Ureter (tissue), 1 donor: Measurements from ENCODE around the gene USP17L12. TPM values are rescaled to one million over a fixed set of nuclear protein-coding genes. Genes with fewer than 3 reads are reported as not detected.
"Not testable (repeated sequence)": the region's sequence is repeated elsewhere in the genome, so short reads cannot be mapped to it uniquely, and the experiment has no call there.

Experiments
- DNase-seq: peaks from one replicate; pipeline ENCODE4 v3.0.0-alpha.2; 2020; ENCODE audit warnings: low spot score
- total RNA-seq: library from RNA; stranded (reverse); gene quantifications from one replicate; pipeline ENCODE4 v1.2.4, GENCODE V29; 2023
- donor health status: DM: yes; HTN: yes; CAD: no.

The USP17L12 gene, protein sequence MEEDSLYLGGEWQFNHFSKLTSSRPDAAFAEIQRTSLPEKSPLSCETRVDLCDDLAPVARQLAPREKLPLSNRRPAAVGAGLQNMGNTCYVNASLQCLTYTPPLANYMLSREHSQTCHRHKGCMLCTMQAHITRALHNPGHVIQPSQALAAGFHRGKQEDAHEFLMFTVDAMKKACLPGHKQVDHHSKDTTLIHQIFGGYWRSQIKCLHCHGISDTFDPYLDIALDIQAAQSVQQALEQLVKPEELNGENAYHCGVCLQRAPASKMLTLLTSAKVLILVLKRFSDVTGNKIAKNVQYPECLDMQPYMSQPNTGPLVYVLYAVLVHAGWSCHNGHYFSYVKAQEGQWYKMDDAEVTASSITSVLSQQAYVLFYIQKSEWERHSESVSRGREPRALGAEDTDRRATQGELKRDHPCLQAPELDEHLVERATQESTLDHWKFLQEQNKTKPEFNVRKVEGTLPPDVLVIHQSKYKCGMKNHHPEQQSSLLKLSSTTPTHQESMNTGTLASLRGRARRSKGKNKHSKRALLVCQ
- total RNA-seq: not detected

DNA sequence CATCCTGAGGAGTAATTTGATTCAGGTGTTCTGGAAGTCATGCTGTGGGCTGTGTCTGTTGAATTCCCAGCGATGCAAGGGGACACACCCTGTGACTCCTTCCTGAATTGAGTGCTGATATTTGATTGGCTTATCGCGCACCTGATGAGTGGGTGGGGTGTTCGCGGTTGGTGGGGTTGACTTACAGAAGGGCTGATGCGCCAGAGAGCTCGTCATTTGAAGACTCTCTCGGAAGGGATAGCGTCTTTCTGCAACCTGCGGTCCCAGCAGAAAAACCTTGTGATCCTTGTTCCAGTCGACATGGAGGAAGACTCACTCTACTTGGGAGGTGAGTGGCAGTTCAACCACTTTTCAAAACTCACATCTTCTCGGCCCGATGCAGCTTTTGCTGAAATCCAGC lies at the start of gene USP17L12:
Gene USP17L12 (plus strand): TSS at position 301 of the 400 bp plus-strand sequence. CDS start 0 bp downstream, at position 301.
- not testable (repeated sequence) for DNase-seq

- DNase-seq: not testable (repeated sequence)
Observed at GRCh38 chr4:9210357-9210756, 9.6 kb upstream of the USP17L12 start, which contains the start of gene USP17L10. TSS of gene USP17L10 (plus strand) at chr4:9210657. CDS start at chr4:9210657, 0 bp downstream.

DNA sequence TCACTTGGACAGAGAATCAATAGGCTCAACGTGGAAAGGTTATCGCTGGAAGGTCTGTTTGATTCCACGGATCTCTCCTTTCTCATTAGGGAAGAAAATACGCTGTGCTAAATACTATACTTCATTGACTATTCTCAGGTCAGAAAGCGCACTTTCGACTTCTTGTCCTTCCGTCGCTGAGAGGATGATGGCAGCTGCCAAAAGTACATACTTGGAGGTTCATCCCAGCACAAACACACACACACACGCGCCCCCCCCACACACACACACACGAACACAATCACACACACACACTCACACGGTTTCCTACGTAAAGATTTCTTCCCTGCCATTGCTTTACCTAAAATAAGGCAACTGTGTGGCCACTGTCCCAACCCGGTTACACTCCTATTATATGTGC lies 5.3 kb upstream of the USP17L12 start:
- peak; percentile 33 for DNase-seq

DNA sequence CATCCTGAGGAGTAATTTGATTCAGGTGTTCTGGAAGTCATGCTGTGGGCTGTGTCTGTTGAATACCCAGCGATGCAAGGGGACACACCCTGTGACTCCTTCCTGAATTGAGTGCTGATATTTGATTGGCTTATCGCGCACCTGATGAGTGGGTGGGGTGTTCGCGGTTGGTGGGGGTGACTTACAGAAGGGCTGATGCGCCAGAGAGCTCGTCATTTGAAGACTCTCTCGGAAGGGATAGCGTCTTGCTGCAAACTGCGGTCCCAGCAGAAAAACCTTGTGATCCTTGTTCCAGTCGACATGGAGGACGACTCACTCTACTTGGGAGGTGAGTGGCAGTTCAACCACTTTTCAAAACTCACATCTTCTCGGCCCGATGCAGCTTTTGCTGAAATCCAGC lies 4.8 kb upstream of the USP17L12 start, which contains the start of gene USP17L11:
Gene USP17L11 (plus strand): TSS at position 301 of the 400 bp plus-strand sequence. CDS start 0 bp downstream, at position 301.
- not testable (repeated sequence) for DNase-seq

- not testable (repeated sequence) for DNase-seq
Observed at GRCh38 chr4:9224596-9224995, 4.6 kb downstream of the USP17L12 start, which contains the start of gene USP17L13. TSS of gene USP17L13 (plus strand) at chr4:9224896. CDS start at chr4:9224896, 0 bp downstream.

- peak; percentile 20 for DNase-seq
Observed at GRCh38 chr4:9230249-9230648, 10.3 kb downstream of the USP17L12 start.

- not testable (repeated sequence) for DNase-seq
Observed at GRCh38 chr4:9234085-9234484, 14.1 kb downstream of the USP17L12 start, which contains the start of gene USP17L15. TSS of gene USP17L15 (plus strand) at chr4:9234385. CDS start at chr4:9234385, 0 bp downstream.

GRCh38 chr4:9238461-9238860 lies 18.5 kb downstream of the USP17L12 start:
- DNase-seq: peak; percentile 35

GRCh38 chr4:9243579-9243978 lies 23.6 kb downstream of the USP17L12 start, which contains the start of gene USP17L17:
TSS of gene USP17L17 (plus strand) at chr4:9243879. CDS start at chr4:9243879, 0 bp downstream.
- DNase-seq: not testable (repeated sequence)

- peak; percentile 44 for DNase-seq
Observed at GRCh38 chr4:9247953-9248680, 28.2 kb downstream of the USP17L12 start, which contains the start of gene USP17L18. TSS of gene USP17L18 (plus strand) at chr4:9248630. CDS start at chr4:9248630, 0 bp downstream.

DNA sequence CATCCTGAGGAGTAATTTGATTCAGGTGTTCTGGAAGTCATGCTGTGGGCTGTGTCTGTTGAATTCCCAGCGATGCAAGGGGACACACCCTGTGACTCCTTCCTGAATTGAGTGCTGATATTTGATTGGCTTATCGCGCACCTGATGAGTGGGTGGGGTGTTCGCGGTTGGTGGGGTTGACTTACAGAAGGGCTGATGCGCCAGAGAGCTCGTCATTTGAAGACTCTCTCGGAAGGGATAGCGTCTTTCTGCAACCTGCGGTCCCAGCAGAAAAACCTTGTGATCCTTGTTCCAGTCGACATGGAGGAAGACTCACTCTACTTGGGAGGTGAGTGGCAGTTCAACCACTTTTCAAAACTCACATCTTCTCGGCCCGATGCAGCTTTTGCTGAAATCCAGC lies 33.1 kb downstream of the USP17L12 start, which contains the start of gene USP17L19:
Gene USP17L19 (plus strand): TSS at position 301 of the 400 bp plus-strand sequence. CDS start 0 bp downstream, at position 301.
- not testable (repeated sequence) for DNase-seq

- DNase-seq: not testable (repeated sequence)
Observed at GRCh38 chr4:9257824-9258223, 37.9 kb downstream of the USP17L12 start, which contains the start of gene USP17L20. TSS of gene USP17L20 (plus strand) at chr4:9258124. CDS start at chr4:9258124, 0 bp downstream.

GRCh38 chr4:9262572-9262971 lies 42.6 kb downstream of the USP17L12 start, which contains the start of gene USP17L21:
TSS of gene USP17L21 (plus strand) at chr4:9262872. CDS start at chr4:9262872, 0 bp downstream.
- not testable (repeated sequence) for DNase-seq

DNA sequence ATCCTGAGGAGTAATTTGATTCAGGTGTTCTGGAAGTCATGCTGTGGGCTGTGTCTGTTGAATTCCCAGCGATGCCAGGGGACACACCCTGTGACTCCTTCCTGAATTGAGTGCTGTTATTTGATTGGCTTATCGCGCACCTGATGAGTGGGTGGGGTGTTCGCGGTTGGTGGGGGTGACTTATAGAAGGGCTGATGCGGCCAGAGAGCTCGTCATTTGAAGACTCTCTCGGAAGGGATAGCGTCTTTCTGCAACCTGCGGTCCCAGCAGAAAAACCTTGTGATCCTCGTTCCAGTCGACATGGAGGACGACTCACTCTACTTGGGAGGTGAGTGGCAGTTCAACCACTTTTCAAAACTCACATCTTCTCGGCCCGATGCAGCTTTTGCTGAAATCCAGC lies 47.4 kb downstream of the USP17L12 start, which contains the start of gene USP17L22:
Gene USP17L22 (plus strand): TSS at position 301 of the 400 bp plus-strand sequence. CDS start 0 bp downstream, at position 301.
- DNase-seq: not testable (repeated sequence)

Other genes with a start within 250 kb of the USP17L12 start
- gene FAM90A26, start 49.7 kb upstream of the USP17L12 start, total RNA-seq: not detected
- not detected for gene USP17L10, start 9.5 kb upstream of the USP17L12 start, total RNA-seq
- 0.29 TPM for gene USP17L11, start 4.7 kb upstream of the USP17L12 start, total RNA-seq
- gene USP17L13, start 4.7 kb downstream of the USP17L12 start, total RNA-seq: not detected
- not detected for gene USP17L15, start 14.2 kb downstream of the USP17L12 start, total RNA-seq
- not detected for gene USP17L17, start 23.7 kb downstream of the USP17L12 start, total RNA-seq
- gene USP17L18, start 28.5 kb downstream of the USP17L12 start, total RNA-seq: 0.29 TPM
- not detected for gene USP17L19, start 33.2 kb downstream of the USP17L12 start, total RNA-seq
- gene USP17L20, start 38.0 kb downstream of the USP17L12 start, total RNA-seq: not detected
- gene USP17L21, start 42.7 kb downstream of the USP17L12 start, total RNA-seq: not detected
- not detected for gene USP17L22, start 47.5 kb downstream of the USP17L12 start, total RNA-seq
- gene USP17L24, start 105.0 kb downstream of the USP17L12 start, total RNA-seq: not detected
- gene USP17L25, start 109.8 kb downstream of the USP17L12 start, total RNA-seq: not detected
- not detected for gene USP17L26, start 114.5 kb downstream of the USP17L12 start, total RNA-seq
- gene USP17L5, start 119.3 kb downstream of the USP17L12 start, total RNA-seq: not detected
- gene USP17L27, start 124.0 kb downstream of the USP17L12 start, total RNA-seq: not detected
- not detected for gene USP17L28, start 128.7 kb downstream of the USP17L12 start, total RNA-seq
- not detected for gene USP17L29, start 133.5 kb downstream of the USP17L12 start, total RNA-seq
- gene USP17L30, start 143.0 kb downstream of the USP17L12 start, total RNA-seq: not detected
- not detected for gene DEFB131A, start 224.3 kb downstream of the USP17L12 start, total RNA-seq